ENCODE data around the gene ADRA1B.

The ADRA1B gene

DNA sequence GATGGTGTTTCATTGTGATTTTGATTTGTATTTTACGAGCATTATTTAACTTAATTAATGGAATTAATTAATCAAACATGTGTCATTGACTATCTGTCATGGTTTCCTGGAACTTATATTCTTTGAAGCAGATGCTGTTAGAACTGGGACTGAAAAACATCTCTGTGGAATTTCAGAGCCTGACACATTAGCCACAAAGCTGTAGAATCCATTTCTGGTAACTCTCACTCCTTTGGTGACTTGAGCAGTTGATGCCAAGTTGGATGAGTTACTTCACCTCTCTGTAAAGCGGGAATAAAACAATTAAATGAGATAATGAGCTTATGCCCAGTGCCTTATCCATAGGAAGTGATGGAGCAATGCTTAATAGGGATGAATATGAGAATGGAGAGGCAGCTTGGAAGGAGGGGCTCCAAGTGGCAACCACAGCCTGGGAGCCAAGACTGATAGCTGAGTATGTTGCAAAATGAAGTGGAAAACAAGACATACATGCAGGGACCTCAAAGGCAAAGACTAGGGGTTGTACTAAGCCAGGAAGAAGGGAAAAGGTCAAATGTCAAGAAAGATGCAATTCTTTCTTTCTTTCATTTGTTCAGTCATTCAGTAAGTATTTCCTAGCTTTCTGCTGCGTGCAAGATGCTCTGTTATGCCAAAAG is 23.1 kb upstream of the ADRA1B start:
- DNase-seq (no peak), ATAC-seq (no peak)
- no peak overlapping the region for H3K4me3 Mint-ChIP-seq
- peaks cover 31% of the 10 kb centered on the region for H3K27me3 Mint-ChIP-seq
- no peaks in the 10 kb centered on the region for H3K9me3 Mint-ChIP-seq
- H3K27ac Mint-ChIP-seq, result no peak overlapping the region
- peaks cover 6% of the 10 kb centered on the region for H3K4me1 Mint-ChIP-seq

GRCh38 chr5:159894149-159894720 is 22.0 kb upstream of the ADRA1B start:
- ATAC-seq (no peak), DNase-seq (no peak)
- Mint-ChIP-seq H3K27me3 (peaks cover 37% of the 10 kb centered on the region), H3K4me1 (peaks cover 6% of the 10 kb centered on the region), H3K9me3 (no peaks in the 10 kb centered on the region), H3K27ac (no peak overlapping the region), H3K4me3 (no peak overlapping the region)

- DNase-seq, result no peak
- no peak overlapping the region for H3K27ac Mint-ChIP-seq
- H3K4me3 Mint-ChIP-seq, result no peak overlapping the region
- peaks cover 41% of the 10 kb centered on the region for H3K27me3 Mint-ChIP-seq
- no peak for ATAC-seq
- no peaks in the 10 kb centered on the region for H3K9me3 Mint-ChIP-seq
- H3K4me1 Mint-ChIP-seq, result peaks cover 11% of the 10 kb centered on the region
These were observed 18.4 kb upstream of the ADRA1B start for GRCh38 chr5:159897786-159898393.

DNA sequence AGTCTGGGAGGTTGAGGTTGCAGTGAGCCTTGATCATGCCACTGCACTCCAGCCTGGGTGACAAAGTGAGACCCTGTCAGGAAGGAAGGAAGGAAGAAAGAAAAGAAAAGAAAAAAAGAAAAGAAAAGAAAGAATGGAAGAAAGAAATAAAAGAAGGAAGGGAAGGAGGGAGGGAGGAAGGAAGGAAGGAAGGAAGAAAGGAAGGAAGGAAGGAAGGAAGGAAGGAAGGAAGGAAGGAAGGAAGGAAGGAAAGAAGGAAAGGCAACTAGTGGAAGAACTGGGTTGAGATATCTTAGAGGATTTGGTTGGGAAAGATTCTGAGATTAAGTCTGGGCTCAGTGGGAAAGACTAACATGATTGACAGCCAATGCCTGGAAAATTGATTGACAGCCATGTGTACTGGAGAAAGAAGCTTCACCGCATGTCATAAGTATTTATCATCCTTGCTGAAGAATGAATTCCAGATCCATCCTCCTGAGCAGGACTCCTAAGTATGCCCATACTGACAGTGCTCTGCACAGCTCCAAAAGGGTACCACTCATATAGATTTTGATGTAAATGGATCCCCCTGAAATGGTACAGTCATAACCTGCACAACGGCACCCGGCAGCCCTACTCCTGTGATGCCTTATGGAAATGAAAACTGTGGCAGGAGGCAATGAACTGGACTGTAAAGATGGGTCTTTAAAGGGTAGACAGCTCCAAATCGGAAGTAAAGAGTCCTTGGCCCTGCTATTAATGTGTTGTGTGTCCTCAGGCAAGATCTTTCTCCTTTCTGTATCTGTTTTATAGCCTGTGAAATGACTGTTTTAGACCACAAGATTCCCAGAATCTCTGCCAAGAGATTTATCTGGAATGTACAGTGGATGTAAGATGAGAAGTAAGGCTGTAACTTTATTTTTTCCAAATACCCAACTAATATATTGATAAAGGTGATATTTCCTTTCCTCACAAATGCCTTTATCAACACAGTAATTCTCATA is 16.9 kb upstream of the ADRA1B start:
- Mint-ChIP-seq H3K4me1 (peaks cover 5% of the 10 kb centered on the region), H3K4me3 (no peak overlapping the region), H3K27me3 (peaks cover 41% of the 10 kb centered on the region)

DNA sequence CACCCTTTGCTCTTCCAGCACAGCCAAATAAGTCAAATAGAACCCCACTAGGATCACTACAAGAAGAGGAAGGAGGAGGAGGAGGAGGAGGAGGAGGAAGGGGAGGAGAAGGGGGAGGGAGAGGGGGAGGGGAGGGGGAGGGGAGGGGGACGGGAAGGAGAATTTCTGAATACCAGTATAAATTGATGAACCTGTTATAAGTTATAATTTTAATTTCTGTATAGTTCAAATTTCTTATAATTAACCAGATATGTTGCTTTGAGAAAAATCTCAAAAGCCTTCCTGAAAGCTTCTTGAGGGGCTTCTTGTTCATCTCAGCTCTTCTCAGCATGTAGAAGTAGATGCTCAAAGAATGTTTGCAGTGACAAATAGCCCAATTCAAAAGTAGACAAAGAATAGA is 15.0 kb upstream of the ADRA1B start:
- DNase-seq (no peak), ATAC-seq (no peak)
- H3K4me3 Mint-ChIP-seq, result no peak overlapping the region
- H3K27me3 Mint-ChIP-seq, result peaks cover 40% of the 10 kb centered on the region
- no peak overlapping the region for H3K27ac Mint-ChIP-seq
- no peaks in the 10 kb centered on the region for H3K9me3 Mint-ChIP-seq
- peaks cover 17% of the 10 kb centered on the region for H3K4me1 Mint-ChIP-seq

More for the DNA sequence above, 16.9 kb upstream of the ADRA1B start:
- Mint-ChIP-seq H3K27ac (no peak overlapping the region), H3K9me3 (no peaks in the 10 kb centered on the region)
- DNase-seq (no peak), ATAC-seq (no peak)

- peaks cover 40% of the 10 kb centered on the region for H3K27me3 Mint-ChIP-seq
- H3K4me1 Mint-ChIP-seq, result peaks cover 17% of the 10 kb centered on the region
- H3K27ac Mint-ChIP-seq, result no peak overlapping the region
- no peaks in the 10 kb centered on the region for H3K9me3 Mint-ChIP-seq
- ATAC-seq (no peak), DNase-seq (no peak)
- no peak overlapping the region for H3K4me3 Mint-ChIP-seq
These were observed 14.5 kb upstream of the ADRA1B start for GRCh38 chr5:159901772-159902171.

DNA sequence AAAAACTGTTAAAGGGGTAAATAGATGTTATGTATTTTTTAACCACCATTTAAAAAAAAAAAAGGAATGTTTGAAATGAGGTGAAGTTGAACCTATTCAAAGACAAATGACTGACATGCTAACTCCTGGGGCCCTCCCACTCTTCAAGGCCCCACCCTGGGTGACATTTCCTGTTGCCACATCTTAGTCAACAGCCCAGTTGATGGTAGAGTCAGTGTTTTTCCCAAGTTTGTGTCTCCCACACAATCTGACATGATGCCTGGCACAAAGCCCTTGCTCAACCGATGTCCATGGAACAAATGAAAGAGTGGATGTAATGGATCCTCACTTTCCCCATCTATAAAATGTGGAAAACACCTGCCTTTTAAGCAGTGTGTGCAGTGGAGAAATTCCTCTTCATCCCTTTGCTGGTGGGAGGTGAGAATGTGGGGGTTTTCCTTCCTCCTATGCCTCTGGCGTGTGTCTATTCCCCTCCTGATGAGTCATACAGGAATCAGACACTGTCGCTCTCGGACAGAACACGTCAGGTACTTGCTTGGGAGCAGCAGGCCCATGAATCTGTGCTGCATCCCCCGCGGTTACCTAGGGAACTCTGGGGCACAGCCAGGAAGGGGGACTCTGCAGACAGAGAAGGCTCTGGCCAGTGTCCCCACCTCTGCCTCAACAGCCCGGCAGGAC is 13.7 kb upstream of the ADRA1B start:
- Mint-ChIP-seq H3K27me3 (peaks cover 39% of the 10 kb centered on the region), H3K4me1 (peaks cover 17% of the 10 kb centered on the region), H3K27ac (no peak overlapping the region), H3K9me3 (no peaks in the 10 kb centered on the region), H3K4me3 (no peak overlapping the region)
- no peak for DNase-seq
- no peak for ATAC-seq

DNA sequence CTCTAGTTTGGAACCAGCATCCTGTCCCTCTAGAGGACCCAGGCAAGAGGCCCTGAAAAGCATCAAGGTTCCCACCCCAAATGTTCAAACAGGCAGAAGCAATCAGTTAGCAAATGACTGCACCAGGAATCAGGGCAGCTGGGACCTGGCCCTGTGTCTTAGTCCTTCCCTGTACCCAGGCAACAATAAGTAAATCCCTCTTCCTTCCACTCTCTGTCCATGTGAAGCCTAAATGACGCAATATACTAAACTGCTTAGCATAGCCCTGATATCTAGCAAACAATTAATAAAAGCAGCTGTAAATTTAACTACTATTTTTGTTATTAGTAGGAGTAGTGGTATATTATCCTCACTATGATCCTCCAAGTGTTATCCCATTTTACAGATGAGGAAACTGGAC is 13.2 kb upstream of the ADRA1B start:
- Mint-ChIP-seq H3K4me3 (no peak overlapping the region), H3K9me3 (no peaks in the 10 kb centered on the region), H3K27ac (no peak overlapping the region), H3K4me1 (peaks cover 17% of the 10 kb centered on the region), H3K27me3 (peaks cover 37% of the 10 kb centered on the region)
- DNase-seq, result no peak
- ATAC-seq, result no peak

- DNase-seq, result no peak
- H3K27me3 Mint-ChIP-seq, result peaks cover 38% of the 10 kb centered on the region
These were observed 11.4 kb upstream of the ADRA1B start for GRCh38 chr5:159904874-159905273.

GRCh38 chr5:159905496-159905895 is 10.8 kb upstream of the ADRA1B start:
- DNase-seq (no peak), ATAC-seq (no peak)
- Mint-ChIP-seq H3K4me1 (peaks cover 17% of the 10 kb centered on the region), H3K27me3 (peaks cover 35% of the 10 kb centered on the region), H3K27ac (no peak overlapping the region), H3K4me3 (no peak overlapping the region), H3K9me3 (no peaks in the 10 kb centered on the region)

More at GRCh38 chr5:159904874-159905273, 11.4 kb upstream of the ADRA1B start:
- ATAC-seq, result no peak
- no peaks in the 10 kb centered on the region for H3K9me3 Mint-ChIP-seq
- H3K27ac Mint-ChIP-seq, result no peak overlapping the region
- H3K4me1 Mint-ChIP-seq, result peaks cover 17% of the 10 kb centered on the region
- H3K4me3 Mint-ChIP-seq, result no peak overlapping the region

DNA sequence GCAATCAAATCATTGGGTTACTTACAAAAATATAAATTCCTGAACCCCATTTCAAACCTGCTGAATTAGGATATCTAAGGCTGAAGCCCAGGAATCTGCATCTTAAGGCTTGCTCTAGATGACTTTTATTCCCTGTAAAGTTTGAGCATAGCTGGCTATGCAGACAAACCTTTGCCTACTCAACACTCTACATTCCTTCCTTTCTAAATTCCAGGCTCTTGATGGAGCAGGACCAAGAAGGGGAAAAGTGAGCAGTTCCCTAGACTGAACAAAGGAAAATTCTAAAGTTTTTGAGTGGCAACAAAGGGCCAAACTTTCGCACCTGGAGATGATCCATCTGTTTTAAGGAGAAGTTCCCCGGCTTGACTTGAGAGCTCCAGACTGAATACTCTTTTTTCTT is 9.8 kb upstream of the ADRA1B start:
- no peaks in the 10 kb centered on the region for H3K9me3 Mint-ChIP-seq
- DNase-seq (no peak), ATAC-seq (no peak)
- H3K4me3 Mint-ChIP-seq, result no peak overlapping the region
- H3K4me1 Mint-ChIP-seq, result peaks cover 17% of the 10 kb centered on the region
- H3K27ac Mint-ChIP-seq, result no peak overlapping the region
- H3K27me3 Mint-ChIP-seq, result peaks cover 41% of the 10 kb centered on the region

GRCh38 chr5:159906943-159907342 is 9.3 kb upstream of the ADRA1B start:
- no peaks in the 10 kb centered on the region for H3K9me3 Mint-ChIP-seq
- H3K27ac Mint-ChIP-seq, result no peak overlapping the region
- no peak overlapping the region for H3K4me3 Mint-ChIP-seq
- no peak for ATAC-seq
- H3K4me1 Mint-ChIP-seq, result peaks cover 17% of the 10 kb centered on the region
- DNase-seq, result no peak
- H3K27me3 Mint-ChIP-seq, result peaks cover 45% of the 10 kb centered on the region

DNA sequence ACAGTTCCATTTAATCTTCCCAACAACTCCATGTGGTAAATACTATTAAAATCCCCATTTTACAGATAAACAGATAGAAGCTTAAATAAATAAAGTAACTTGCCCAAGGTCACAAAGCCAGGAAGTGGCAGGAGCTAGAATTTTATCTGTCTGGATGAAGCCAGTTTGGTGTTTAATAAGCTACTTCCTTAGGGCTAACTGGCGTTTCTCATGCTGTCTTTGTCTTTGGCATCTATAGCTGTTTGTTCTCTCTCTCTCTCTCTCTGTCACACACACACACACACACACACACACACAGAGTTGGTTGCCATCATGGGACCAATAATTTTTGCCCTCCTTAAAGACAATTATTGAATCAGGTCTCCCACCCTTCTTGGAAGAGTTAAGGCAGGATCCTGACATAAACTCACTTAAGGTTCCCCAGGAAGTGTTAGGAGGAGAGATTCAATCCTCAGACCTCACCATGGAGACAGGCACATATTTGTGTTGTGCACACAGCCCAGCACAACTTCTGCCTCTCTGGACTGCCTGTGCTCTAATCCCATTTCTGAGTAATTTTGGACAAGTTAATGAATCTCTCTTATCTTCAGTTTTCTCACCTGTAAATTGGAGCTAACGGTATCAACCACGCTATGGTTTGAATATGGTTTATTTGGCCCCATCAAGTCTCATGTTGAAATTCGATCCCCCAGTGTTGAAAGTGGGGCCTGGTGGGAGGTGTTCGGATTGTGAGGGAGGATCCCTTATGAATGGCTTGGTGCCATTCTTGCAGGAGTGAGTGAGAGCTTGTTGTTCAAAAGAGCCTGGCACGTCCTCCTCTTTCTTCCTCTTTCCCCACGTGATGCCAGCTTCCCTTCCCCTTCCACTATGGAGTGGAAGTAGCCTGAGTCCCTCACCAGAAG is 8.3 kb upstream of the ADRA1B start:
- H3K4me3 Mint-ChIP-seq, result no peak overlapping the region
- DNase-seq (no peak), ATAC-seq (no peak)
- no peak overlapping the region for H3K27ac Mint-ChIP-seq
- no peaks in the 10 kb centered on the region for H3K9me3 Mint-ChIP-seq
- H3K27me3 Mint-ChIP-seq, result peaks cover 53% of the 10 kb centered on the region
- H3K4me1 Mint-ChIP-seq, result peaks cover 12% of the 10 kb centered on the region

DNA sequence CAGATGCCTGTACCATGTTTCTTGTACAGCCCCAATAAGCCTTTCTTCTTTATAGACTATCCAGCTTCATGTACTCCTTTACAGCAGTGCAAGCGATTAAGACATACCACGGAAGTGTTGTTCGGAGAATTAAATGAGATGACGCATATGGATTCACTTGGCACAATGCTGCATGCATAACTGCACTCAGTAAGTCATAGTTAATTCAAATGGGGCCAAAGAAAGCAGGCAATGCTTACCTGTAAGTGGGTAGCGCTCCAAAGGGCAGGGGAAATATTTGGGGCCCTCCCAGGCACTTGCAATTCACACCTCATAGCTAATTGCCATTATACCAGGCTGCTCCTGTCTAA is 7.7 kb upstream of the ADRA1B start:
- peaks cover 60% of the 10 kb centered on the region for H3K27me3 Mint-ChIP-seq
- no peaks in the 10 kb centered on the region for H3K9me3 Mint-ChIP-seq
- H3K4me1 Mint-ChIP-seq, result peaks cover 12% of the 10 kb centered on the region
- no peak for ATAC-seq
- no peak overlapping the region for H3K4me3 Mint-ChIP-seq
- no peak for DNase-seq
- no peak overlapping the region for H3K27ac Mint-ChIP-seq

Measured in stimulated activated naive CD8-positive, alpha-beta T cell treated with anti-CD3 and anti-CD28 coated beads, Interleukin-15, amount 100 ng/mL, for 72 hours (primary cell).